ENCODE measurements around the gene GDF15.
"Not testable (repeated sequence)": the region's sequence is repeated elsewhere in the genome, so short reads cannot be mapped to it uniquely, and the experiment has no call there.

The GDF15 gene

DNA sequence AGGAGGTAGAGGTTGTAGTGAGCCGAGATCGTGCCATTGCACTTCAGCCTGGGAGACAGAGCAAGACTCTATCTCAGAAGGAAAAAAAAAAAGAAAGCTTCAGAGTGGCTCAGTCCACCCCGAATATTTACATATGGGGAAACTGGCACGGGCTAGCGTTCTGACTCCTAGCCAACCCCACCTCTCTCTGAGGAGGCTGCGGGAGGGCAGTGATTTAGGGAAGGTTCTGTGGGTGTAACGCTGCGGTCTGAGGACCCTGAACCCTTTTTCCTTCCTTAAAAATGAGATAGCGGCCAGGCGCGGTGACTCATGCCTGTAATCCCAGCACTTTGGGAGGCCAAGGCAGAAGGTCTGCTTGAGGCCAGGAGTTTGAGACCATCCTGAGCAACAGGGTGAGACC lies 6.5 kb downstream of the GDF15 start:
- DNase-seq (ENCODE audit: low spot score): no peak

DNA sequence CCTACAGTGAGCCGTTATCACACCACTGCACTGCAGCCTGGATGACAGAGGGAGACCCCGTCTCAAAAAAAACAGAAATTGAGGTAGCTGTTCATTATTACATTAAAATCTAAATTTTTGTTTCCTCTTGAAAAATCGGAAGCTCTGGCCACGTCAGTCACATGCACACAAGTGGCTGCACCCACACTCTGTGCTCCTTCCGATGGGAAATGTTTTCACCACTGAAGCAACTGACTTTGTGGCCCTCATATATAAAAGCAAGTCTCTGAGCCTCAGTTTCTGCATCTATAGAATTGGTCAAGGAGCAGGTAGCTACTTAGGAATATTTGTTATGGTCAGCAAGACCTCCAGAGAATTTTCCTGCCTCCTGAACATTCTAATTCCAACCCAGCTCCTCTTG lies 7.0 kb downstream of the GDF15 start:
- DNase-seq (ENCODE audit: low spot score): no peak

DNA sequence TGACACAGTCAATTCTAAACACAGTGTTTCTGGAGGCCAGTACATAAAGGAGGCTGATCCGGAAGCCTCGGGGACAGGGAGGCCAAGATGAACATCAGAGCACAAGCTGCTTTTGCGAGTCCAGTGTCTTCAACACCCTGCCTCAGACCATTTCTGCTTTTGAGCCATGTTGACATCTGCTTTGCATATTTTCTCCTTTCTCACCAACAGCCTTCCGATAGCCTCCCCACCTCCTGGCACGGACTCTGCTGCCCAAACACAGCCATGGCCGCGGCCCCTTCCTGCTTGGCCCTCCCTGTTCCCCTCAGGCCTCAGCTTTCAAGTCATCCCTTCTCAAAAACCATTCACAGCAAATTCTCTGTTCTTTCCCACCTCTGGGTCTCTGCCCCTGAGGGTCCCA lies 7.9 kb downstream of the GDF15 start:
- no peak for DNase-seq (ENCODE audit: low spot score)

GRCh38 chr19:18396471-18397241 lies 10.7 kb downstream of the GDF15 start:
- no peak for DNase-seq (ENCODE audit: low spot score)

- peak; percentile 72 for DNase-seq (ENCODE audit: low spot score)
Observed at GRCh38 chr19:18397242-18398202, 11.6 kb downstream of the GDF15 start, which contains the start of gene LRRC25. TSS of gene LRRC25 (minus strand) at chr19:18397622. CDS start at chr19:18396963, 659 bp downstream.

DNA sequence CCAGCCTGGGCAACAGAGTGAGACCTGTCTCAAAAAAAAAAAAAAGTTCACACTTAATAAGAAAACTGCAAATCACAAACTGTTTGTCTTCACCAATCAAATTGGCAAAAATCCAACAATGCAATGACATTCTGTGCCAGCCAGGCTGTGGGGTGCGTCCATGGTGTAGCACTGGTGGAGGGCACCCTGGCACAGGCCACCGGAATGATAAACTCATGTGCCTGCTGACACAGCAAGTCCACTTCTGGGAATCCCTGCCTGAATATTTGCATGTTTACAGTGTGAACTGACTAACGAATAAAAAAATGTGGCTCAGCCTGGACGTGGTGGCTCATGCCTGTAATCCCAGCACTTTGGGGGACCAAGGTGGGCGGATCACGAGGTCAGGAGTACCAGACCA lies 13.1 kb downstream of the GDF15 start:
- no peak for DNase-seq (ENCODE audit: low spot score)

- peak; percentile 74 for DNase-seq (ENCODE audit: low spot score)
Observed at GRCh38 chr19:18401580-18402112, 15.7 kb downstream of the GDF15 start.

GRCh38 chr19:18402455-18403248 lies 16.7 kb downstream of the GDF15 start:
- DNase-seq (ENCODE audit: low spot score): not testable (repeated sequence)

DNA sequence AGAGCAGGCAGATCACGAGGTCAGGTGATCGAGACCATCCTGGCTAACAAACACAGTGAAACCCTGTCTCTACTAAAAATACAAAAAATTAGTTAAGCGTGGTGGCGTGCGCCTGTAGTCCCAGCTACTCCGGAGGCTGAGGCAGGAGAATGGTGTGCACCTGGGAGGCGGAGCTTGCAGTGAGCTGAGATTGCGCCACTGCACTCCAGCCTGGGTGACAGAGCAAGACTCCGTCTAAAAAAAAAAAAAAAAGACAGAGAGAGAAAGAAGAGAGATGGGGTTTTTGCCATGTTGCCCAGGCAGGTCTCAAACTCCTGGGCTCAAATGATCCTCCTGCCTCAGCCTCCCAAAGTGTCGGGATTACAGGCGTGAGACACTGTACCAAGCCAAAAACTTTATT lies 19.8 kb downstream of the GDF15 start:
- DNase-seq (ENCODE audit: low spot score): not testable (repeated sequence)

DNA sequence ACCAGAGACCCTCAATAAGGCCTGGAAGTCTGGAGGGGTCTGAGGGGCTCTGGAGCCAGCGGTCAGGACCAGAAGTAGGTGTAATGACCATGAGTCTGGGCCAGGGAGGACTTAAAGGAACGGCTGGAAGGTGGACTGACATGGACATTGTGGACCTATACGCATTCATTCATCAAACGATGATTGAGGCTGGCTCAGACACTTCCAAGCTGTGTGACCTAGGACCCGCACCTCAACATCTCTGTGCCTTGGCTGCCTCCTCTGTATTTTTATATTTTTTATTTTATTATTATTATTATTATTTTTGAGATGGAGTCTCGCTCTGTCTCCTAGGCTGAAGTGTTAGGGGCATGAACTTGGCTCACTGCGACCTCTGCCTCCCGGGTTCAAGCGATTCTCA lies 20.8 kb downstream of the GDF15 start:
- DNase-seq (ENCODE audit: low spot score): no peak

- peak; percentile 64 for DNase-seq (ENCODE audit: low spot score)
Observed at GRCh38 chr19:18408053-18408476, 22.1 kb downstream of the GDF15 start.

DNA sequence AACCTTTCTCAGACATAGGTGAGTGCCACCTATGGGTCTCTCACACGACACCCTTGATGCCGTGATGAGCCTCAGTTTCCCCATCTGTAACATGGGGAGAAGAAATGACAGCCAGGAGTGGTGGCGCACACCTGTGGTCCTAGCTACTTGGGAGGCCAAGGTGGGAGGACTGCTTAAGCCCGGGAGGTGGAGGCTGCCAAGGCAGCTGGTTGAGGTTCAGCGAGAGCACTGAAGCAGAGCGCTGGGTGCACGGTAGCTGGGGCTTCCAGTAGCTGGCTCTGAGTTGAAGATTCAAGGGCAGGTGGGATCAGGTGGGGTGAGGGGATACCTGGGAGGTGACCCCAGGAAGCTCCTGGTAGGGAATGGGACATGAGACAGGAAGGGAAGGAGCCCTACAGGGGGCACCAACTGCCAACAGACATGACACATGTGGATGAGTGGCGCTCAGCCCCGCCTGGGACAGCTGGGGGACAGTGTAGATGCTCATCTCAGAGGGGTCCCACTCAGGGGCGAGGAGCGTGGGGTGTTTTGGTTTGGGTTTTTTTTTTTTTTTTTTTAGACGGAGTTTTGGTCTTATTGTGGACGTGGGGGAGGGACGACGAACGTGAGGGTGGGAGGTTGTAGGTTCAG lies 26.8 kb downstream of the GDF15 start:
- DNase-seq (ENCODE audit: low spot score): no peak

DNA sequence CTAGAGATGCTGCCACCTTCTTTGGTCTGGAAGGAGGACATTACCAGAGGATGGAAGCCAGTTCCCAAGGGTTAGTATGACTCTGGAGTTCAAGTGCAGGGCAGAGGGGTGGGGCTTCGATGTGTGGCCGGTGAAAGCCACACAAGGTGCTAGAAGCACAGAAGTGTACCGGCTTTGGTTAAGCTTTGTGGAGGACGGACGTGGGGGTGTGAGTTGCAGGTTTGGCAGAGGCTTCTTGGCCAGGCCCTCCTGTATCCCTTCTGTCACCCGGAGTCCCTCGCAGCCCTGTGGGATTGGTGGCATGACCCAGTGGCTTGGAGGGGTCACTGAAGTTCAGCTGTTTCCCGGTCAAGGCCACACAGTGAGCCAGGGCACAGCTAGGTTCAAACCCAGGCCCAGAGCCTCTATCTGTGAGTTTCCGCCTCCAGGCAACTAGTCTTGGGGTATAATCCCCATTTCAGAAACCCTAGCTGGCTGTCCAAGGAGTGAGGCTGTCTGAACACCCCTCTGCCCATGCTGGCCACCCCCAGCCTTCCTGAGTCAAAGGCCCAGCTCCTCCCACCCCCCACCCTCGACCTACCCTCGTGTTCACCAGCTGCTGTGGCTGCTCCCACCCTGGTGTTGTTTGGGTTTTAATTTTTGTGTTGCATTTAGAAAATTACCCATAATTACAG lies 28.7 kb downstream of the GDF15 start:
- DNase-seq (ENCODE audit: low spot score): no peak

DNA sequence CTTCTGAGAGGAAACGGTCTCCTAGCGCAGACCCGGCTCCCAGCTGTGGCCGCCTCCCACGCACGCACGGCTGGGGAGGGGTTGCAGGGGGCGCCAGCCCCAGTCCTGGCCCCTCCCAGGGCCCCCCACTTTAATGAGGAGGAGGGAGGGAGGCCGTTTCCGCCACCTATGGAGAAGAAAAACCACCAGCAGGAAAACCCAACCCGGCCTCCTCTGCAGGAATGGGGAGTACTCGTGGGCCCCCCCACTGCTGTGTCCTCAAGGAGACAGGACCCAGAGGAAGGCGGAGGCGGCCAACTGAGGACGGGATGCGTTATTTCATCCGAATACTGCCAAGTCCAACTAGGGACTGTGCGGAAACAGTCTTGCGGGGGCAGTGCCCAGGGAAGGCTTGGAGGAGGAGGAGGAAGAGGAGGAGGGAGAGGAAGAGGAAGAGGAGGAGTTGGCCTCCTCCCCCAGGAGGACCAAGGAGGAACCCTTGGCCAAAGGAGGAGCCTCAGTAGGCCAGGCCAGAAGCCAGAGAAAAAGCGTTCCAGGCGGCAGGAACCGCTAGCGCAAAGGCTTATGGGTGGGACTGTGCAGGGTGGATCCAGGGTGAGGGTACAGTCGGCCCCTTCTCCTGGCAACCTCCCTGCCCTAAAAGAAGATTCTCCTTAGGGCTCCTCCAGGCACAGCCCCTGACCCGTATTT lies 29.4 kb downstream of the GDF15 start:
- DNase-seq (ENCODE audit: low spot score): no peak

DNA sequence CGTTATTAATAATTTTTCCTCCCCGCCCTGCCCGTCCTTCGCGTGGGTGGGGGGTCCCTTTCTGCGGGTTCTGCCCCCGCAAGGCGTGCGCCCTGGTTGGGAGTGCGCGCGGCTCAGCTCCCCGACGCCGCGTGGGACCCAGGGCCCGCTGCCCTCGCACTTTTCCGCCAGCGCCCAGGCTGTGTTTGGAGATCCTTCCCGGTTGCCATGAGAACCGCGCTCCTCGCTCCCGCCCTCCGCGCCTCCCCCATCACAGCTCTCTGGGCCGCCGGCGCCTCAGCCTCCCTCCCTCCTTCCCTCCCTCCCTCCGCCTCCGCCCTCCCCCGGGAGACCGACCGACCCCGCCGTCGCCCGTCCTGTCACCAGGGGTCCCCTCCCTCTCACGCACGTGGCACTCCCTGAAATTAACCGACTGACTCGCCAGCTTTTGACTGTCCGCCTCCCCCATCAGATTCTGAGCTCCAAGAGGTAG lies 30.9 kb downstream of the GDF15 start:
- DNase-seq (ENCODE audit: low spot score): no peak

GRCh38 chr19:18417250-18418028 lies 31.5 kb downstream of the GDF15 start:
- no peak for DNase-seq (ENCODE audit: low spot score)

DNA sequence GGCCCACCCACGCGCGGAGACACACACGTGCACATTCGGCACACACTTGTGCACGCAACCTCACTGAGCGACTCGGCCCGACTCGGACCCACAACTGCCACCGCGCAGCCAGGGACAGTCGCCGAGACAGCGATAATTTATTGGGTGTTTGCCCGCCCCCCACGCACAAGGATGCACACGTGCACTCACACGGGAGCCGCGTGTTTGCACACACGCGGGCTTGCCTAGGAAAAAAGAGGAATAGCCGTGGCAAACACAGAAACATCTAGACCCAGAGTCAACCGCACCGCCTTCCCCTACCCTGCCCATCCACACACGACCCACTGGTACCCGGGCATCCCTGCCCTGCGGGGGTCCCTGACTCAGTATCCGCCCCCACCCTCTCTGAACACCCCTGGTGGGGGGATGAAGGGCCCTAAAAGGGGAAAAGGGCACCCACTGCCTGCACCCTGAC lies 32.1 kb downstream of the GDF15 start:
- no peak for DNase-seq (ENCODE audit: low spot score)

DNA sequence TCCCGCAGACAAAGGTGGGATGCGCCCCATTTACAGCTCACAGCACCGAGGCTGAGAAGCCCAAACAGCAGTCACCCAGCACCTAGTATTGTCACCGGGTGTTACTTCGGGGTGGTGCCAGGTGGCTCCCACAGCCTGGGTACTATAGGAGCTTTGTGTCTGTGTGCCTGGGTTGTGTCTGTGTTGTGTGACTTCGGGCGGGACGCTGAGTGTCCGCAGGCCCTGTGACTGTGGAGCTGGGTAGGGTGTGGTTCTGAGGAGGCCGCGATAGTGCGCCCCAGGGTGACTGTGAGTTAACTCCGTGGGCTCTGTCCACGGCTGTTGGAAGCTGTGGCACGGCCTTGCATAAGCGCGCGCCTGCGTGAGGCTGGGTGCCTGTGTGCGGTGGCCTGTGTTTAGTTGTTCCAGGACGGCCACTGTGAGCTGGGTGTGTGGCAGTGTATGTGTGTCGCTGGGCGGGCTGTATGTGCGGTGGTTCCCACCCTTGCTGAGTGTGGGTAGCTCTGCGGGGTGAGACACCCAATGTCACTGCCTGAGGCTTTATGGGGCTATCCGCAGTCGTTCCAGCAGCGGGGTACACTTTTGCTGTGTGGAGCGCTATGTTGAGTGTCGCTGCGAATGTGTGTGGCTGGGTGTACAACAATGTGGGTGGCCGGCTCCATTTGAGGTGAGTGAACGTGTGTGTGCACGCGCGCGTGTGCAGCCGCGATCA lies 32.7 kb downstream of the GDF15 start:
- DNase-seq (ENCODE audit: low spot score): no peak

Data from germinal center (tissue), 1 donor.